Measurements from ENCODE around the gene SYT1. TPM values are rescaled to one million over a fixed set of nuclear protein-coding genes. Genes with fewer than 3 reads are reported as not detected.
"Not testable (repeated sequence)": the region's sequence is repeated elsewhere in the genome, so short reads cannot be mapped to it uniquely, and the experiment has no call there.

Gene SYT1
- total RNA-seq, 2 experiments from 2014 or later = not detected

DNA sequence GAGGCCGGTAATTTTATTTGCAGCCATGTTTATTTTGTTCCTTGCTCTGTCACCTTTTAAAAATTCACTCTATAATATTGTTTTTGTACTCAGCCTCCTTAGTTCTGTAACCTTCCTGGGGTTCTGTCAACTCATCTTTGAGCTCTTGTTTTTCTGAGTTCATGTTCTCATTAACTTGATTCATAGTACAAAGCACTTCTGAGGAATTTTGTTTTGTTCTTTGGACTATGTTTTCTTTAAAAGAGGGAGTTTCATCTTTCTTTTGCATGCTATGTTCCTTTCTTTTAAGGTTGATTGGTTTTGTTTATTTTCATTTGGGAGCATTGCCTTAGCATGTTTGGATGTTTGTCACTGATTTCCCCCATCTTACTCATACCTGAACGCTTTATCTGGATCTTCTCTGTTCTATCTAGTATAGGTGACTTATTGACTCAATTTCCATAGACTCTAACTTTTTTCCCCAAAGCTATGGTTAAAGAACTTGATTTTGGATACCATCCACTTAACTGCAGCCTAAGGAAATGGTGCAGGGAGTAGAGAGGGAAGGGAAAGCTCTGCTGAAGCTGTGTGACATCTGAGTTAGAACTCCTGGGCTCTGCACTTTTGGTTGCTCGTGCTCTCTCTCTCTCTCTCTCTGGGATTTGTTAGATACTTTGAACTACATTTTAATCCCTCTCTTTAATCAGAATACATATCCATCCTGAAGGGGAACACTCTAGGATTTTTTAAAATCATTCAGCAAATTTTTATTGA, 557.7 kb downstream of the SYT1 start:
- intact Hi-C loops (cut with DNase I, micrococcal nuclease) = no loop called here
- H3K36me3 Mint-ChIP-seq (ENCODE audit: low read depth) = no peaks in the 10 kb centered on the region
- no peaks in the 10 kb centered on the region for H3K4me1 Mint-ChIP-seq
- no peak for ATAC-seq
- no peak for DNase-seq
- H3K27ac Mint-ChIP-seq = no peak overlapping the region
- CTCF ChIA-PET = no interaction called here
- peaks cover 3% of the 10 kb centered on the region for H3K27me3 Mint-ChIP-seq
- H3K4me3 Mint-ChIP-seq = no peak overlapping the region
- POLR2A ChIA-PET = no interaction called here
- no peaks in the 10 kb centered on the region for H3K9me3 Mint-ChIP-seq (ENCODE audit: low read depth)

DNA sequence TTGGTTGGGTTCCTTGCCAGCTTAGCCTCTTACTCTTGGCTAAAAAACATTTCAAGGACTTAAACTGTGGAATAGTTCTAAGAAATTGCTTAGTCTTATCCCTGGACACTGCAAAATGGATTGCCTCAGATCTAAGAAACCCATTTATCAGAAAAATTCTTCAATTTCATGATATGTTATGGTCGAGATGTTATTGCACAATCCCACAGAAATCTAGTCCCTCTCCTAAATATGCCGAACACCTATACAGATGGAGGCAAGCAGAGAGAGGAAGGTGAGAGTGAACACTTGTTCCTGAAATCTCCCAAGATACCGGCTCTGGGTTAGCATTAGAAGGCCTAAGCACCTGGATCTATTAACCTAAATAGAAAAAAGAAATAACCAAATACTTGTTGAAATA, 559.0 kb downstream of the SYT1 start:
- intact Hi-C loops (cut with DNase I, micrococcal nuclease) = no loop called here
- H3K9me3 Mint-ChIP-seq (ENCODE audit: low read depth) = no peaks in the 10 kb centered on the region
- ChIA-PET POLR2A (no interaction called here), CTCF (no interaction called here)
- DNase-seq = no peak
- peaks cover 3% of the 10 kb centered on the region for H3K27me3 Mint-ChIP-seq
- no peaks in the 10 kb centered on the region for H3K4me1 Mint-ChIP-seq
- no peaks in the 10 kb centered on the region for H3K36me3 Mint-ChIP-seq (ENCODE audit: low read depth)
- H3K4me3 Mint-ChIP-seq = no peak overlapping the region
- H3K27ac Mint-ChIP-seq = no peak overlapping the region
- no peak for ATAC-seq

GRCh38 chr12:79424109-79424721, 559.6 kb downstream of the SYT1 start:
- POLR2A ChIA-PET = no interaction called here
- no peak for ATAC-seq
- Mint-ChIP-seq H3K9me3 (ENCODE audit: low read depth) (no peaks in the 10 kb centered on the region), H3K4me3 (no peak overlapping the region), H3K27me3 (peaks cover 3% of the 10 kb centered on the region), H3K4me1 (no peaks in the 10 kb centered on the region), H3K36me3 (ENCODE audit: low read depth) (no peaks in the 10 kb centered on the region), H3K27ac (no peak overlapping the region)
- no peak for DNase-seq
- CTCF ChIA-PET = no interaction called here
- intact Hi-C loops (cut with DNase I, micrococcal nuclease) = no loop called here

DNA sequence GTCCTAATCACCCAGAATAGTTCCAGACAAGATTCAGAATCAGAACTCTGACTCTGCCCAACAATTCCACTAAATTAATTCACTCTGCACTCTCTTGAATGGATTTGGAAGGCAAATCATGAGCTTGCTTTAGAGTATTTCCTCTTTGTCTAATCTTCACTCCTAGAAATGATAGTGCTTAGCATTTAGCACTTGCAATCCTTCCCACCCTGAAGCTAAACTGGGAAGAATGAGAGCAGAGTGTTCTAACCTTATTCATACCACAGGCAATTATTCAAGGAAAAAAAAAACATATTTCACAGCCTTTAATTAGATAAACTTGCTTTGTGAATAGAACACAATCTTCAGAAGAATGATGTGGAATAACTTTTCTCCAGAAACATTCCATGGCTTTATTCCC, 561.5 kb downstream of the SYT1 start:
- ATAC-seq (no peak), DNase-seq (no peak)
- Mint-ChIP-seq H3K27me3 (peaks cover 3% of the 10 kb centered on the region), H3K4me1 (no peaks in the 10 kb centered on the region), H3K36me3 (ENCODE audit: low read depth) (no peaks in the 10 kb centered on the region), H3K4me3 (no peak overlapping the region), H3K9me3 (ENCODE audit: low read depth) (no peaks in the 10 kb centered on the region), H3K27ac (no peak overlapping the region)
- POLR2A ChIA-PET = no interaction called here
- intact Hi-C loops (cut with DNase I, micrococcal nuclease) = no loop called here
- CTCF ChIA-PET = no interaction called here

DNA sequence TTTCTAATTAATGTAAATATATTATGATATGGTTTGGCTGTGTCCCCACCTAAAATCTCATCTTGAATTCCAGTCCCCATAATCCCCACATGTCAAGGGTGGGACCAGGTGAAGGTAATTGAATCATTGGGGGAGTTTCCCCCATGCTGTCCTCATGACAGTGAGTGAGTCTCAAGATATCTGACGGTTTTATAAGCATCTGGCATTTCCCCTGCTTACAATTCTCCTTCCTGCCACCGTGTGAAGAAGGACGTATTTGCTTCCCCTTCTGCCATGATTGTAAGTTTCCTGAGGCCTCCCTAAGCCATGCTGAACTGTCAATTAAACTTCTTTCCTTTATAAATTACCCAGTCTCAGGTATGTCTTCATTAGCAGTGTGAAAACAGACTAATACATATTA, 562.2 kb downstream of the SYT1 start:
- POLR2A ChIA-PET; CTCF ChIA-PET; intact Hi-C loops (cut with DNase I, micrococcal nuclease); H3K9me3 Mint-ChIP-seq (ENCODE audit: low read depth); H3K36me3 Mint-ChIP-seq (ENCODE audit: low read depth); ATAC-seq; H3K27ac Mint-ChIP-seq; DNase-seq; H3K4me3 Mint-ChIP-seq; H3K27me3 Mint-ChIP-seq; H3K4me1 Mint-ChIP-seq: not testable (repeated sequence)

DNA sequence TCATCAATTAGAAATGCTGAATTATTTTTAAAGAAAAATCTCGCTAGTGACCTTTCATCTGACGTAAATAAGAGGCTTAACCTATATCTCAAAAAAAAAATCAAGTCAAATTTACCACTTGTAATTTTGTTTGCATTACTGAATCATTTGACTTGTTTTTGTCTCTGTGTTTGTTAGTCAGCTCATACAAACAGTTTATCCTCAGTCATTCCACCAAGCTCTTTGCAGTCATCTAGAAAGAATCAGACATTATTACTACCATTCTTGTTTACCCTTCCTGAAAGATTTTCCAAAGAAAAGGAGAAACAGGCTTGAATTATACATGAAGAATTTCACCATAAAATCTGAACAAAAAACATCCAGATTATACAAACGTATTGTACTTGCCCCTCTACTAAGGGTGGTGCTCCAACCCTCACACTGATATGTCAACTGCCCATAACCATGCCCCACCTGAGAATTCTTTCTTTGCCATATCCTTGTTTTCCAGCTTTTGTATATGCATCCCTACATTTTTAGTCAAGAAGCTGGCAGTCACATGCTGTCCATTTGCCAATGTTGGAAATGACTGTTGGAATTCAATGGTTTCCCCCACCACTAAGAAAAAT, 569.0 kb downstream of the SYT1 start:
- intact Hi-C loops (cut with DNase I, micrococcal nuclease) = no loop called here
- CTCF ChIA-PET = no interaction called here
- POLR2A ChIA-PET = no interaction called here
- H3K4me3 Mint-ChIP-seq = no peak overlapping the region
- ATAC-seq (no peak), DNase-seq (no peak)
- H3K27ac Mint-ChIP-seq = no peak overlapping the region
- no peaks in the 10 kb centered on the region for H3K4me1 Mint-ChIP-seq
- no peaks in the 10 kb centered on the region for H3K36me3 Mint-ChIP-seq (ENCODE audit: low read depth)
- no peaks in the 10 kb centered on the region for H3K27me3 Mint-ChIP-seq
- H3K9me3 Mint-ChIP-seq (ENCODE audit: low read depth) = no peaks in the 10 kb centered on the region

DNA sequence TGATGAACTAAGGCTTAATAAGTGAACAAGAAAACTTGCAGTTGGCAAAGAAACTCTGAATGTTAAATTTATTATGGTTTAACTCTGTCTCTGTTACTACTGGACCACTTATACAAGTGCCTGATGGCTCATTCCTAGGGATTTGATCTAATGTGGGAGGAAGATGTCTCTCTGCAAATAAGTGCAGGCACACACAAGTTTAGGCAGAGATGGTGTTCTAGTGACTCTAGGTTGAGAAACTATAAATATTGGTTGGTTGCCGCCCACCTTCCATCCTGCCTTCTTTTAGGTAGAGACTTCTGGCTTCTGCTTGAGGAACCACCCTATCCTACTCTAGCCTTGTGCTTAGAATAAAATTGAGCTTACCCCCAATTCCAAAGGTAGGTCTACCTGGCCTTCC, 570.0 kb downstream of the SYT1 start:
- Mint-ChIP-seq H3K36me3 (ENCODE audit: low read depth) (no peaks in the 10 kb centered on the region), H3K4me3 (no peak overlapping the region), H3K9me3 (ENCODE audit: low read depth) (no peaks in the 10 kb centered on the region), H3K27me3 (no peaks in the 10 kb centered on the region), H3K27ac (no peak overlapping the region), H3K4me1 (no peaks in the 10 kb centered on the region)
- DNase-seq (no peak), ATAC-seq (no peak)
- ChIA-PET POLR2A (no interaction called here), CTCF (no interaction called here)
- intact Hi-C loops (cut with DNase I, micrococcal nuclease) = no loop called here

- ChIA-PET POLR2A (no interaction called here), CTCF (no interaction called here)
- Mint-ChIP-seq H3K36me3 (ENCODE audit: low read depth) (no peaks in the 10 kb centered on the region), H3K4me3 (no peak overlapping the region), H3K9me3 (ENCODE audit: low read depth) (no peaks in the 10 kb centered on the region), H3K27ac (no peak overlapping the region), H3K4me1 (no peaks in the 10 kb centered on the region), H3K27me3 (no peaks in the 10 kb centered on the region)
- DNase-seq (no peak), ATAC-seq (no peak)
- intact Hi-C loops (cut with DNase I, micrococcal nuclease) = no loop called here
These were observed 571.2 kb downstream of the SYT1 start for GRCh38 chr12:79435742-79436141.

DNA sequence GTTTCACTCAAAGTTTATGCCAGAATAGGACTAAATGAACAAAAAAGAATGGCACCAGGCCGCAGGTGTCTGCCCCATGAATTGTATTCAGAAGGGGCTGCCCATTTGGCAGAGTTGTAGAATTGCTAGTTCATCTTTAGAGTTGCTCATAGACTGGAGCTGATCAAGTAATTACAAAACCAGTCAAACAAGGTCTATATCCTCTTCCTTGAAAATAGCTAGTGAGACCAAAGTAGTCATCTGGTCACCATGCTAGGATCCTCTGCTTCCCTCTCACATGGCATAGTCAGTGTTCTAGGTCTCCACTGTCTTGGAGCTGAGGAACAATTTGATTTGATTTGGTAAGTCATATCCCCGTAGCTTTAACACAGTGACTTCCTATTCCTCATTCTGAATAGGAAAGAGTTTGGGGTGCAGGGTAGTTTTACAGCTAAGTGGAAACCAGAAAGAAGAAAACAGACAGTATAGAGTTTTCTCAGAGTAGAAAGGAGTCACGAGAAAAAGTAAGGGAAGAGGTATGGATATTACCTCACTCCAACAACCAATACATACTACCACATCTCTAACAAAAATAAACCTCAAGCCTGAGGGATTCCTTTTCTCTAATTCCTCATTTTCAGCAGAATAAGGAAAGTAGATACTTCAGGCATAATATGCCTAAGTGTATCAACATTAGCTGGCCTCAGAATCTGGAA, 574.1 kb downstream of the SYT1 start:
- Mint-ChIP-seq H3K36me3 (ENCODE audit: low read depth) (no peaks in the 10 kb centered on the region), H3K27ac (no peak overlapping the region), H3K4me3 (no peak overlapping the region), H3K4me1 (no peaks in the 10 kb centered on the region), H3K9me3 (ENCODE audit: low read depth) (no peaks in the 10 kb centered on the region), H3K27me3 (no peaks in the 10 kb centered on the region)
- no peak for ATAC-seq
- intact Hi-C loops (cut with DNase I, micrococcal nuclease) = no loop called here
- no peak for DNase-seq
- POLR2A ChIA-PET = no interaction called here
- CTCF ChIA-PET = no interaction called here

GRCh38 chr12:79439175-79439825, 574.7 kb downstream of the SYT1 start:
- no peak overlapping the region for H3K4me3 Mint-ChIP-seq
- ChIA-PET CTCF (no interaction called here), POLR2A (no interaction called here)
- H3K27ac Mint-ChIP-seq = no peak overlapping the region
- no peak for DNase-seq
- no peaks in the 10 kb centered on the region for H3K27me3 Mint-ChIP-seq
- H3K36me3 Mint-ChIP-seq (ENCODE audit: low read depth) = no peaks in the 10 kb centered on the region
- no peaks in the 10 kb centered on the region for H3K9me3 Mint-ChIP-seq (ENCODE audit: low read depth)
- no peak for ATAC-seq
- intact Hi-C loops (cut with DNase I, micrococcal nuclease) = no loop called here
- H3K4me1 Mint-ChIP-seq = no peaks in the 10 kb centered on the region

GRCh38 chr12:79441534-79441933, 577.0 kb downstream of the SYT1 start:
- no peaks in the 10 kb centered on the region for H3K27me3 Mint-ChIP-seq
- H3K27ac Mint-ChIP-seq = no peak overlapping the region
- H3K4me1 Mint-ChIP-seq = no peaks in the 10 kb centered on the region
- no peak for ATAC-seq
- no peaks in the 10 kb centered on the region for H3K9me3 Mint-ChIP-seq (ENCODE audit: low read depth)
- no peak for DNase-seq
- no peaks in the 10 kb centered on the region for H3K36me3 Mint-ChIP-seq (ENCODE audit: low read depth)
- intact Hi-C loops (cut with DNase I, micrococcal nuclease) = no loop called here
- ChIA-PET POLR2A (no interaction called here), CTCF (no interaction called here)
- H3K4me3 Mint-ChIP-seq = no peak overlapping the region

GRCh38 chr12:79442396-79442795, 577.8 kb downstream of the SYT1 start:
- H3K4me1 Mint-ChIP-seq = no peaks in the 10 kb centered on the region
- ATAC-seq (no peak), DNase-seq (no peak)
- no peak overlapping the region for H3K4me3 Mint-ChIP-seq
- no peaks in the 10 kb centered on the region for H3K36me3 Mint-ChIP-seq (ENCODE audit: low read depth)
- POLR2A ChIA-PET = no interaction called here
- CTCF ChIA-PET = no interaction called here
- H3K27me3 Mint-ChIP-seq = no peaks in the 10 kb centered on the region
- no peak overlapping the region for H3K27ac Mint-ChIP-seq
- no peaks in the 10 kb centered on the region for H3K9me3 Mint-ChIP-seq (ENCODE audit: low read depth)
- intact Hi-C loops (cut with DNase I, micrococcal nuclease) = no loop called here

Measured in activated CD4-positive, alpha-beta T cell treated with anti-CD3 and anti-CD28 coated beads for 36 hours (primary cell).